Stimulated activated CD8-positive, alpha-beta memory T cell treated with anti-CD3 and anti-CD28 coated beads, Interleukin-12 subunit alpha, Interleukin-12 subunit beta, amount 100 ng/mL, for 4 hours (primary cell): ENCODE results near the gene DLGAP1.

ENCODE experiments used
- DNase-seq: peaks from one replicate; pipeline ENCODE4 v3.0.0-alpha.2; 2020; ENCODE audit warnings: low read depth

The DLGAP1 gene

DNA sequence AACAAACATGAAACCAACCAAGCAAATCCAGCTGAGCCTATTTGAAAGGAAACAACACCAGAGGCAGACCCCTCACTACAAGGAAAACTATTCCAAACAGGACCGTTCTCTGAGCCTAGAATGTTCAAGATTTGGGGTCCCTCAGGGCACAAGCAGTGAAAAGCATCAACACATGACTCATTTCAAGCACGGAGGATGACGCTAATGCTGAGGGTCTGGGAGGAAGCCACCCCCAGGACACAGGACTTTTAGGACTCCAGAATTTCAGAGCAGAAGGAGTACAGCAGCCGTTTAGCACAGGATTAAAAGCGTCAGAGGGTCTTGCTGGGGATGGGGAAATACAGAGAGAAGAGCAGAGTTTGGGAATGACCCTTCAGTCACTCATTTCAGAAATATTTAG is 168.9 kb downstream of the DLGAP1 start:
- DNase-seq = no peak

DNA sequence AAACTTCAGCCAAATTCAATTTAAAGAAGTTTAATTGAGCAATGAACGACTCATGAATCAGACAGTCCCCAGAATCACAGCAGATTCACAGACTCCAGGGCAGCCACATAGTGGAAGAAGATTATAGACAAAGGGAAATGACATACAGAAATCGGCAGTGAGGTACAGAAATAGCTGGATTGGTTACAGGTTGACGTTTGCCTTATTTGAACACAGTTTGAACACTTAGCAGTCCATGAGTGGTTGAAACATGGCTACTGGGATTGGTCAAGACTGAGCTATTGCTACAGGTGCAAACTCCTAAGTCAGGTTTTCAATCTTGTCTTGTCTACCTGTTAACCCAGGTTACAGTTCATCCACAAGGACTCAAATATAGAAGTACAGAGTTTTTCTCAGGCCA is 169.6 kb downstream of the DLGAP1 start:
- DNase-seq = no peak

DNA sequence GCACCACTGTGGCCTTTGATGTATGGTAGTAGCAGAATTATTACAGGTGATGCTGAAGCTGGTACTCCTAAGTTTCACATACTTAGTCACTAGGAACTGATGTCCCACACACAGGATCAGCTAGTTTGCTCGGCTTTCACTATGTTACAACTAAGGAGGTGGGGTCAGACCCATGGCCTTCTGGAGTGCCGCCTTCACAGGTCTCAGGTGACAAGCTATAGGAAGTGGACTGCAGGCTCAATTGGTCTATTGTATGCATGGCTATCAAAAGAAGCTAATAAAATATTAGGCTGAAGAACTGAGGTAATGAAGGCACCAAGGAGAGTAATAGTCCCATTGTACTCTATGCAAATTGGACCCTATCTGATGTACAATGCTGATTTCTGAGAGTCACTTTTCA is 170.6 kb downstream of the DLGAP1 start:
- no peak for DNase-seq

DNA sequence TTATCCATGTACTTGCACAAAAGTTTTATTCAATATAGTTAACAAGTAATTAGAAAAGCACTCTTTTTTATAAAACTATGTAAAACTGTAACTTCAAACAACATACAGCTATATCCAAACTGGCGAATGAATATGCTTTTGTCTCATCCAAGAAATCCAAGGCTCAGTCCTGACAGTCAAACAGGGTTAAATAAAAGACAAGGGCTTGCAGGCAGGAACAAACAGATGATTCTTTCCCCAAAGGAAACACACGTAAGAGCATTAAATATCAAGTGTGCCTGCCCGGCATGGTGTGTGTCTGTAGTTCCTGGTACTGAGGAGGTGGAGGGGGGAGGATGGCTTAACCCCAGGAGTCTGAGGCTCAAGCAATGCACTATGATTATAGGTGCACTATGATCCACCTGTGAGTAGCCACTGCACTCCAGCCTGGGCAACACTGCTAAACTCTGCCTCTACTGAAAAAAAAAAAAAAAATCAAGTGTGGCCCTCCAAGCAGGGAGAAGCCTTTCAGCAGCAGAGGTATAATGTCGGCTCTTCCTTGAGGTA is 171.3 kb downstream of the DLGAP1 start:
- no peak for DNase-seq

DNA sequence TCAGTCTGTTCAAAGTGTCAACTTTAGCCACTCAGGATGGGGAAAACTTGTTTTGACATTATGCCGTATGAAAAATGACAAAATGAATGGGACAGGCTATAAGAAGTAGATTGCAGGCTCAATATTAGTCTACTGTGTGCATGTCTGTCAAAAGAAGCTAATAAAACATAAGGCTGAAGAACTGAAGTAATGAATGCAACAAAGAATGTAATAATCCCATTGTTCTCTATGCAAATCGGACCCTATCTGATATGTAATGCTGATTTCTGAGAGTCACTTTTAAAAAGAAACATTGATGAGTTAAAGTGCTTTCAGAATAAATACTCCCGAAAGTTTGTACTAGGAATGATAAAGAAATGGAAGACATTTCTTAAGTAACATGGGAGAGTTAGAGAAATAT is 172.2 kb downstream of the DLGAP1 start:
- DNase-seq = no peak

DNA sequence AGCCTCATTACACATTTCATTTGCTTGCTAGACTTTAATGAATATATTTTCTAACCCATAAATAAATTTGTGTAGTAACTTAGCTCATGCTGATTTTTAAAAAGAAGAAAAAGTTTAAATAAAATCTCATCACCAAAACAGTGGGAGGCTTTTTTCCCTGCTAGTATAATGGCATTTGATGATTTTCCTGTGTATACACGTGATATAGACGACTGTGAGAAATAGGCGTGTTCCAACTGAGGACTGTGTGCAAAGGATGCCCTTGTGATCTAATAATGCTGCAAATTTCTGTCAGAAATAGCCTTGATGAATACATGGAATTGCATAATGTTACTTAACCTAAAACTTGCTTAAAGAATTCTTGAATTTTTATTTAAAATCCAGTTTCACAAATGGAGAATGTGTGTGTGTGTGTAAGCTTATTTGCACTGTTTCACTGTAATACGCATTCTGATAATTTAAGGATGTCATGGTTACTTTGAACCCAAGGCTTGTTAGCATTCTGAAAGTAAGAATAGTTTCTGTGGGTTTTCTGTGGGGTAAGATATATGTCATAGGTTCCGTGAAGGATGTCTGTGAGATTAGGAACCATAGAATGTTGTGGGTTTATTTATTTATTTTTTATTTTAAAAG is 178.0 kb downstream of the DLGAP1 start:
- no peak for DNase-seq

DNA sequence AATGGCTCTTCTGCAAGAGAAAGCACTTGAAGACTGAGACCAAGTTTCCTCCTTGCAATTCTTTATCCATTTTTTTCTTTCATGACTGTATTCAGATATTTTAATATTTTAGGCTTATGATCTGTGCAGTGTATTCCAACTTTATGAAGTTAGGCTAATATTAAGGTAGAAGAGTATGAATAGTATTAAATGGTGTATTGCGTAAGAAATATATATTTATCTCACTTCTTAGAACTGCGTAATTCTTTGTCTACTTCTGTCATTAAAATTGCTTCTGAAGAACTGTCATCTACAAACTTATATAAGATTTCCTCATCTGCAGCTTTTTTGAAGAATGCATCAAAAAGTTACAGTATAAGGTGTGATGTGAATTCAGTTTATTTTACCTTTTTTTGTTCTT is 183.2 kb downstream of the DLGAP1 start:
- DNase-seq = no peak

DNA sequence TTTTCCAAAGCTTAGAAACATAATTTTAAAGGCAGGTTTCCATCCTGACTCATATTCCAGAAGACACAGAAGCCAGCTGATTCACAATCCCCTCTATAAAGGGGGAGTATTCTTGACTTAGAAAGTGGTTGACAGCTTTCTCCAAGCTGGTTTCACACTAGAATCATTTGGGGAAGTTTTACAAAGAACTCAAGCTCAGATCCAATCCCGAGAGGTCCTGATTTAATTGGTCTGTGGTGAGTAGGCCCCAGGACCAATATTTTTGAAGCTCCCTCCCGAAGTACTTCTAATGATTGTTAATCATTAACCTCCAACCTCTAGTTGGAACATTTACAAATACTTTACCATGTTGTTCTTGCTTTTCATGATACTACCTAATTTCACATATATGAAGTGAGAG is 184.1 kb downstream of the DLGAP1 start:
- DNase-seq = no peak

DNA sequence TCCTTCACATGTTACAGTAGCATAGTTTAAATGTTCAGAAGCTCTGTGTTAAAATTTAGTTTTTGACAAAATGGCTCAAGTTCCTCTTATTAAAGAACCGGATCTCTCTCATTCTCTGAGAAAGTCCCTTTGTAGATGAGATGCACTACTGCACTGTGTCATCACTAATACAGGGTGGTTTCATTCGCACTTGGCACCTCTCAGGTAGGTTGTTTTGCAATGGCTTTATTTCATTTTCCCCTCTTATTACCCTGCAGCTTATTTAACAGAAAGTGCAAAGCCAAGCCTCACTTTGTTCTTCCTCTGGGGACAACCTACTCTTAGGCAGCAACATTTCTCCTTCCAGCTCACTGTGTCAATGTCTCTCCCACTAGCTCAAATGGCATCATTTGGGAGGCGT is 185.1 kb downstream of the DLGAP1 start:
- DNase-seq = no peak

DNA sequence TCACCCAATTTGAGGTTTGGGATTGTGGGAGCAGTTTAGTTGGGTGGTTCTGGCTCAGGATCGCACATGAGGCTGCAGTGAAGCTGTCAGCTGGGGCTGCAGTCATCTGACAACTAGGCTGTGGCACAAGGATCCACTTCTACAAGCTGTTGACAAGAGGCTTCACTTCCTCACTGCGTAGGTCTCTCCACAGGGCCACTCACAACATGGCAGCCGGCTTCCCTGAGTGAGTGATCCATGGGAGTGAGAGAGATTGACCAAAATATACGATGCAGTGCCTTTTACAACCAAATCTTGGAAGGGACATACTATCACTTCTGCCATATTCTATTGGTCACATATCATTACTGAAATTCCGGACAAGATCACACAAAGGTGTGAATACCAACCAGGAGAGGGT is 187.5 kb downstream of the DLGAP1 start:
- no peak for DNase-seq

DNA sequence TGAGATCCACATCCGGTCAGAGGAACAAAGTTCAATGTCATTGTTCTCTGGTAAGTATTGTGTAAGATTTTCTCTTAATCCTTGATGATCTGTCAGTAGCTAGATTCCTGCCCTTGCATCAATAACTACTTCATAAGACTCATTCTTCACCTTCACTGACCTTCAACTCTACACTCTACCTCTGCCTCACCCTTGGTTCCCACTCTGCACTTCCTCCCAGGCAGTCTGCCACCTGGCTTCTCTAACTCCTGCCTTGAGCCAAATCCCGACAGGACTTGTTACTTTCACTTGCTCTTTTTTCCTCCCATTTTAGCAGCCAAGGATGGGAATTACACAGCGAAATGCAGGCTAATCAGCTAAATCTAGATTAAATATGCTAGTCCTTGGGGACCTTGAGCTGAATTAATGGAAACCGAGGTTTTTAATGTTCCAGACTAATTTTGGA is 190.7 kb downstream of the DLGAP1 start:
- DNase-seq = no peak

DNA sequence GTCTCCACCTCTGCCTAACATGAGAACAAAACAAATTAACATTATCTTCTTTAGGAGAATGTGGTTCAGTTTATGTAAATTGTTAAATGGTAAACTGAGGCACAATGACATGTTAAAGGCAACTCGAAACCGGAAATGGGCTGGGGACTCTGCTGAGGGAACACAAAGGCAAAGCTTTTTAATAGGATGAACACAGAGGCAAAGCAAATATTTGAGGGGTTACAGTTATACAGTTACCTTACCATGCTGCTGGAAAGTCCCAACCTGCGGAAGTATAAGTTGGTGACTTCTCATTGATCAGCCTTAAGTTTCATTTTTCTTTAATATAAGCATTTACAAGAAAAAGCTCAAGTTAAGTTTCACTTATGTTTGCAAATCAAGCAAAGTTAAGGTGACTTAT is 195.0 kb downstream of the DLGAP1 start:
- no peak for DNase-seq

DNA sequence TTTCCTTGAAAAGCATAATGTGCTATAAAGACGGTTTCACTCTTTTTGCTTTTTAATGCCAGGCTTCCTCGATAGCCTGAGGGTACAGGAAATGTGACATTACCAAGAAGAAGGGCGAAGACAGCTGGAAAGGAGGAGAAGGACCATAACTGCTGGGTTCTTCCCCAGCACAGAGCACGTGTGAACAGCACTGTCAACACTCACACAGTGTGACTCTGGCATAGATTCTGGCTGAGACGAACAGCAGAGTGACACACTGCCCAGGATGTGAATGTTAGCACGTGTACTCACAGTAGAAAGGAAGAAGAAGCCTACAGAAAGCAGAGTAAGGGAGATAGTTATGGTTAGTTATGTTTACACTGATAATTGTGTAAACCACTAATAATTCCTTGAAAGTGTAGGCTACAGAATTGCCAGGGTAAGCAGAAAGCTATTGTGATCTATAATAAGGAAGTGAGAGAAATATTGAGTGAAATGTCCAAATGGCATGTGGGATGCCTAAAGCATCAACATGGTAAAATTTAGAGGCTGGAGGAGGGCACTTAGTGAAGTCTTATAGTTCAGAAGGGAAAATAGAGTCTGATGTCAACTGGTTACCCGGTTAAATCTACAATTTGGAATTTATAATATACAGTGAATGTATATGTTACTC is 198.2 kb downstream of the DLGAP1 start:
- no peak for DNase-seq

DNA sequence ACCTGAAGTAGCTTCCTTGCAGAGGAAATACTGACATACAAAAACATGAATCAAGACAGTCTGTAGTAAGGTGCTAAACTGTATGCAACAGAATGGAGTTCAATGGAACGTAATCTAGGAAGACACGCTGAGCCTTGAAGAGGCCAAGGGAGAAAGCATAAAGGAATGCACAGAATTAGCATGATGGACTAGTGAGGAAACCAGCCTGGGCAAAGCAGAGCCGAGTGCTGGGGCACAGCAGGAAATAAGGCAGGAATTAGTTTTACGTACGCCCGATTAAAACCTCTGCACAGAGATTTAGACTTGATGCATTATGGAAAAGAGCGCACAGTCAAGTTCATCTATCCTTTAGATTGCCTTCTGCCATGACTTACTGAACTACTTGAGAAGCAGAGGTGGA is 200.3 kb downstream of the DLGAP1 start:
- DNase-seq = no peak

DNA sequence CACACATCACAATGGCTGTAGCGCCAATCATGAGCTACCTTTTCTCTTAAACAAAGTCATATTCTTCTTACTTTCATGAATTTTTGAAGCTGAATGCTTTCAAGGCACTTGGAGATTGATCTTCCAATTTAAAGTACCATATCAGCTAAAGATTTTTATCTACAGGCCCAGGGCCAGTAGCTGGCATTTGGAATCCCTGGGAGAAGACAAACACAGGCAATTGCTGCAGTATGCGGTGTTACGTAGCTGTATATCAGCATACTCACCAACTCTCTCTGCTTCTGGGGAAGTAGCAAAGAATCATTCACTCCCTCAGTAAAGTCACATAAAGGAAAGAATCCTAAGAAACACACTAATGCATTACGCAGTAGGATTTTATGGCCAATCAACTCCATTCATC is 202.3 kb downstream of the DLGAP1 start:
- DNase-seq = no peak

DNA sequence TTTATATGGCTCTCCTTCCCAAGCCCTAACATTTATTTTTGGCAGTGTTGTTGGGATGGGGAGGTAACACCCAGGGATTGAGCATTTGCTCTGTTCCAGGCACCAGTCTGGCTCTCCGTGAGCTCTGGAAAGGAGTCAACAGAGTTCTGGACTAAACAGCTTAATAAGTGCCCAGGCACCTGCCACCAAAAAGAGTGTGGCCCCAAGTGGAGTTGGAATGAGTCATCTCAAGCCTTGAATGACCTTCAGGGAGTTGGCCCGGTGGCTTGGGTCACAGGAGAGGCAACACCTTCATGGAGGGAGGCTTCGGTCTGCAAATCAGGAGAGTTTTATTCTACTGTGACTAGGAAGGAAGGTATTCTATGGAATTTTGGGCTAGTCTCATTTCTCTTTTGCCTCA is 203.2 kb downstream of the DLGAP1 start:
- no peak for DNase-seq

DNA sequence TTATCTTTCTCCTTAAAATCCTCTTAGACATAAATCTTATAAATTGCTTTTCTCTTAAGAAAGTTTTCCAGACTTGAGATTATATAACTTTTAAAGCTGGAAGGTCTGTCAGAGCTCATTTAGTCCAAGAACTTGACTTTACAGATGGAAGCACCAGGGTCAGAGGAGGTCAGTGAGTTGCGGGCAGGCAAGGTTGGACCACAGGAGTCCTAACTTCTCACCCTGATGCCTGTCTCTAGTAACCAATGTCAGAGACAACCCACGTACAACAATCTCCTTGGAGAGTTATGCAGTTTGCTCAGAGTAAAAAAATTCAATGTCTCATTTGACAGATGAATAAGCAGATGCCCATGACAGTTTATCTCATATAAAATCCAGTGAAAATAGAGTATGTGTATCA is 203.9 kb downstream of the DLGAP1 start:
- DNase-seq = no peak

DNA sequence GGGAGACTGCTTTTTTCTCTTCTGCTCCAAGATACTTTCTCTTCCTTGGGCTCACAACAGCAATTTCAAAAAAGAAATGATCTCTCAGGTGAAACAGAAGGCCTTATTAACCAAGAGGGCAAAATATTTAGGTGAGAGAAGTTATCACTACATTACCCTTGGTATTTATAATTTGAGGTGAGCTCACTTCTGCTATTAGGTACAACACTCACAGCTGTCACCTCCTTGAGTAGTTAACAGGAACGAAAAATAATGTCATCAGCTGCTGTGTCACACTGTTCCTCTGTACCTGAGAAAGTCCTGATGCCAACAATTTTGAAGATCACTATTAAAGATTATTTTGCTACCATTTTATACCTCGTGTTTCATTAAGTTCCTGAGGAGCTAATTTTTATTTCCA is 205.0 kb downstream of the DLGAP1 start:
- no peak for DNase-seq

DNA sequence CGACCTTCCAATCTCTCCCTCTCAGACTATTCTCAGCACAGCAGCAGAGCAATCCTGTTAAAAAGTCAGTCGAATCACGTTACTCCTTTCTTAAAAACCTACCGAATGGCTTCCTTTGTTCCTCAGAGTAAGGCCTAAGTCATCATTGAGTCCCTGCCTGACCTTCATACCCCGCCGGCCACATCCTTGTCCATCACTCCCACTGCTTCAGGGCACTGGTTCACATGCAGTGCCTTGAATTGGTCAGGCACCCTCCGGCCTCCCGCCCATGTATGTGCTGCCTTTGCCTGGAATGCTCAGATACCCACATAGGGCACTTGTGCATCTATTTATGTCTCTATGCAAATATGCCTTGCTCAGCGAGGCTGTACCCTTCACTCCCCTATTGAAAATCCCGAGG is 206.4 kb downstream of the DLGAP1 start:
- no peak for DNase-seq

DNA sequence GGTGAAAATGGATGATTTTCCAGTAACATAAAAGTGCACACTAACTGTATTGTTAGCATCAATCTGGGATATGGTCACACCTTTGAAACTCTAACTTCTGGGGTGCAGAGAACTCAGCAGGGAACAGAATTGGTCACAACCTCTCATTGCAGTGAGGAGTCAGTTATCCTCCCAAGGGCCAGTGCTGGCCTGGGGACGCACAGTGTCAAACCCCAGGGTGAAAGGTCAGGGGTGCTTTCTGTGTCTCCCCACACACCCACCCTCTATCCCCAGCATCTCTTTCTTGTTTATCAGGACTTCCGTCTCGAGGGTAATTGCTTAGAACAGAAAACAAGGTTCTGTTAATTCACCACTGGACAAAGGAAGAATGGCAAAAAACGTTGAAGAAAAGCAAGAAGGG is 208.7 kb downstream of the DLGAP1 start:
- no peak for DNase-seq

DNA sequence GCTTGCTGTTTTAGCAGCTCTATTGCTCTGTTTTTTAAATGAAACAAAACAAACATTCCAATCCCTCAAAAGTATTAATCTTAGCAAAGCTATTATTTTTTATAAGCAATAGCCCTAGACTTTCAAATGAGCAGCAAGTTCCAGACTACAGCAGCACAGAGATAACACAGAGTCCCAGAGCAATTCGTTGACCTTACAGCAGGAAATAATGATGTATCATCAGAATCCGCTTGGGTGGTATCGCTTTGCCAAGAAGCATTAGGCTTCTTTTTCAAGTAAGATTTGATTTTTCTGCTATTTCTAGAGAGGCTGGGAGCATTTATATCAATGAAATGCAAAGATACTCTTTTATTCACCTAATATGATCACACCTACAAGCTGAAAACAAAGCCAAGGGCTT is 209.7 kb downstream of the DLGAP1 start:
- DNase-seq = no peak

DNA sequence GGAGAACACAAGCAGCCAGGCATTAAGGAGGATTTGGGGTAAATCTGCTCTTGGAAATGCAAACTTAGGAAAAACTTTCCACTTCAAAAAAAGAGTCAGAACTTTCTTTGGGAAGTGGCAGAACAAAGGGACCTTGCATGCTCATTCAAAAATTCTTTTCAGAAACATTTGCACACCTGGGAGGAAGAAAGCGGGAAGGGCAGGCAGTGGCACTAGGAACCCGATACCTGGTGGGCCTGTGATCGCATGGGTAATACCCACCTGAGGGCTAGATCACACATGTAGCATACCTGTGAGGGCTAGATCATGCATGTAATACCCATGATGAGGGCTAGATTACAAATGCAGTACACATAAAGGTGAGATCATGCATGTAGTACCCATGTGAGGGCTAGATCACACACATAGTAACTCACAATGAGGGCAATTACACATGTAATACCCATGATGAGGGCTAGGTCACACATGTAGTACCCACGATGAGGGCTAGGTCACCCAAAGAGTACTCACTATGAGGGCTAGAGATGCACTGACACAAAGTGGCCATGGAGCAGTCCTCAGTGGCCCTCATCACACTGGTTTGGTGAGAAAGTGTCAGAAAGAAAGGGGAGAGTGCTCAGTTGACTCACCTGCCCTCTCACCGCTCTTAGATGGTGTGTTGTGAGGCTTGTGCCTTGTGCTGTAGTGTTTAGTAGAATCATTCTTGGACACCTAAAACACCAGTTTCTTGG is 212.5 kb downstream of the DLGAP1 start:
- no peak for DNase-seq

DNA sequence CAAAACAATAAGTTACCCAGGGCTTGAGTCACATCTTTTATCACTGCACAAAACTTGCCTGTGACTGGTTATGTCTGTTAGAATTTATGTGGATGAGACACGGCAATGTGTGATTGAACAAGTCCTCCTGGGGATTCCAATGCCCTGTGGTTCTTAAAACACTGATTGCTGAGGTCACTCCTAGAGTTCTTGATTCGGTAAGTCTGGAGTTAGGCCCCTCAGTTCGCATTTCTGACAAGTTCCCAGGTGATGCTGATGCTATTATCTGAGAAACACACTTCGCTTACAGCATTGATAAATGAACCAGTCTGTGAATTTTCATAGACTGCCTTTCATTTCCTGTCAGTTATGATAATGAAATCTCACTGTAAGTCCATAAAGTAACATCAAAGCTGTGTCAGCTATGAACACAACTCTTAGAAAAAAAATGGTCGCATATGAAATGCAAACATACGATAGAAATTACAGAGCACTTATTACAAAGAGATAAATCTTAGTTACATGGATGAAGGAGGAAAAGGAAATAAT is 214.0 kb downstream of the DLGAP1 start:
- DNase-seq = no peak
